ENCODE measurements around the gene TEX44. TPM values are rescaled to one million over a fixed set of nuclear protein-coding genes. Genes with fewer than 3 reads are reported as not detected.

The TEX44 gene
- polyA plus RNA-seq, 1 experiment, result not detected

- POLR2A ChIA-PET, result interaction anchor here (0.6 kb wide), 1 partner anchor 24 kb away, joined by 3 read pairs; no protein-coding TSS in a partner anchor
- TF ChIP-seq, protein P1, sequence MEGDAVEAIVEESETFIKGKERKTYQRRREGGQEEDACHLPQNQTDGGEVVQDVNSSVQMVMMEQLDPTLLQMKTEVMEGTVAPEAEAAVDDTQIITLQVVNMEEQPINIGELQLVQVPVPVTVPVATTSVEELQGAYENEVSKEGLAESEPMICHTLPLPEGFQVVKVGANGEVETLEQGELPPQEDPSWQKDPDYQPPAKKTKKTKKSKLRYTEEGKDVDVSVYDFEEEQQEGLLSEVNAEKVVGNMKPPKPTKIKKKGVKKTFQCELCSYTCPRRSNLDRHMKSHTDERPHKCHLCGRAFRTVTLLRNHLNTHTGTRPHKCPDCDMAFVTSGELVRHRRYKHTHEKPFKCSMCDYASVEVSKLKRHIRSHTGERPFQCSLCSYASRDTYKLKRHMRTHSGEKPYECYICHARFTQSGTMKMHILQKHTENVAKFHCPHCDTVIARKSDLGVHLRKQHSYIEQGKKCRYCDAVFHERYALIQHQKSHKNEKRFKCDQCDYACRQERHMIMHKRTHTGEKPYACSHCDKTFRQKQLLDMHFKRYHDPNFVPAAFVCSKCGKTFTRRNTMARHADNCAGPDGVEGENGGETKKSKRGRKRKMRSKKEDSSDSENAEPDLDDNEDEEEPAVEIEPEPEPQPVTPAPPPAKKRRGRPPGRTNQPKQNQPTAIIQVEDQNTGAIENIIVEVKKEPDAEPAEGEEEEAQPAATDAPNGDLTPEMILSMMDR (IDR thresholded peaks at IDR 0.05; ENCODE audit: low read depth, low read length), result no peak
- Histone ChIP-seq H3K27ac (ENCODE audit: low read depth, low read length) (no peak overlapping the region), H3K9me3 (ENCODE audit: control insufficient read depth, insufficient read depth, low read length) (no peaks in the 10 kb centered on the region), H3K27me3 (ENCODE audit: control insufficient read depth, insufficient read depth, low read length) (peaks cover 10% of the 10 kb centered on the region), H3K4me3 (ENCODE audit: low read depth, low read length) (no peak overlapping the region)
- DNase-seq (ENCODE audit: low read depth, low spot score), result no peak
- CTCF ChIA-PET, result interaction anchor here (0.6 to 1.2 kb wide), 4 partner anchors 9 to 1880 kb away, joined by 3 to 7 read pairs (median 4); no protein-coding TSS in a partner anchor
Observed at GRCh38 chr2:231589656-231590055, 3.0 kb upstream of the TEX44 start.

DNA sequence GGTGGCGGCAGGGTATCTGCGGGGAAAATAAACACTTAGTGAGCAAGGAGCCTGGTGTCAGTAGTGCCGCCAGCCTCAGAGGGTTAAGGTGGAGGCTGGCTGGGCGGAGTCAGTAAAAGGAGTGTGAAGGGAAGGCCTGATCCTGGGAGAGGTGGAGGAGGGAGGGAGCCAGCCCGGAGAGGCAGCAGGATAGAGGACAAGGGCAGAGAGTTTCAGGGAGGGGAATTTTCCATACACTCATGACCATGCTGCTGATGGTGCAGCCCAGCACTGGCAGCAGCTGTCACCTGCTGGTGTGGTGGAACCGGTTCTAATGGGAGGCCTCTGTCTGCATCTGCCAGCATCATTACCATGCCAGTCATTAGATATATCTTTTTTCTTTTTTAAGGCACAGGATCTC lies 2.0 kb upstream of the TEX44 start:
- no peak overlapping the region for H3K4me3 ChIP-seq (ENCODE audit: low read depth, low read length)
- TF ChIP-seq, protein P1 (IDR thresholded peaks at IDR 0.05; ENCODE audit: low read depth, low read length), result no peak
- no peak overlapping the region for H3K27ac ChIP-seq (ENCODE audit: low read depth, low read length)
- ChIA-PET POLR2A (no interaction called here), CTCF (interaction anchor here (0.5 to 3.0 kb wide), 4 partner anchors 8 to 891 kb away, joined by 3 to 11 read pairs (median 4); no protein-coding TSS in a partner anchor)
- H3K27me3 ChIP-seq (ENCODE audit: control insufficient read depth, insufficient read depth, low read length), result peaks cover 10% of the 10 kb centered on the region
- H3K9me3 ChIP-seq (ENCODE audit: control insufficient read depth, insufficient read depth, low read length), result no peaks in the 10 kb centered on the region
- no peak for DNase-seq (ENCODE audit: low read depth, low spot score)

GRCh38 chr2:231593666-231594065 lies 1.0 kb downstream of the TEX44 start:
- POLR2A ChIA-PET, result no interaction called here
- H3K27ac ChIP-seq (ENCODE audit: low read depth, low read length), result no peak overlapping the region
- no peak overlapping the region for H3K4me3 ChIP-seq (ENCODE audit: low read depth, low read length)
- no peak for DNase-seq (ENCODE audit: low read depth, low spot score)
- H3K9me3 ChIP-seq (ENCODE audit: control insufficient read depth, insufficient read depth, low read length), result no peaks in the 10 kb centered on the region; the same call in 1 of the 2 replicates
- CTCF ChIA-PET, result interaction anchor here (1.2 to 3.0 kb wide), 2 partner anchors 7 to 76 kb away, joined by 4 to 11 read pairs; no protein-coding TSS in a partner anchor
- peaks cover 10% of the 10 kb centered on the region for H3K27me3 ChIP-seq (ENCODE audit: control insufficient read depth, insufficient read depth, low read length)
- TF ChIP-seq, protein P1 (IDR thresholded peaks at IDR 0.05; ENCODE audit: low read depth, low read length), result no peak

DNA sequence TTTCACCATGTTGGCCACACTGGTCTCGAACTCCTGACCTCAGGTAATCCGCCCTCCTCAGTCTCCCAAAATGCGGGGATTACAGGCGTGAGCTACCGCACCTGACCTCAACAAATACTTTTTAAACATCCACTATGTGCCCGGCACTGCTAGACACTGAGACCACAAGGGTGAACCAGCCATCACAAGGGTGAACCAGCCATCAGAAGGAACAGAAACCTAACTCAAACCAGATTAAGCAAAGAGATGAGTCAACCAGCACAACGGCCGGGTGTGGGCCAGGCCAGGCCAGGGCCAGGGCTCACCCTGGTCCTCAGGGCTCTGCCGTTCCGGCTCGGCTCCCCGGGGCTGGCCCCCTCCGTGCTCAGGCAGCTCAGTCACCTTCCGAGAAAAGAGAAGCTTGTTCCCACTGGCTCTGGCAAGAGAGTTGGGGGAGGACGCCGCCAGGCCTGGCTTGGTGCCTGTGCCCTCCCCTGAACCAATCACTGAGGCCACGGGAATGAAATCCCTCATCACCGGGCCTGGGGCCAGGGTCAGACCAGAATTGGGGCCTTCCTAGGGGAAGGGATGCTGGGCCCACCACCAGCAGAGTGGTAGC lies 4.4 kb downstream of the TEX44 start:
- ChIA-PET POLR2A (interaction anchor here (0.6 kb wide), 1 partner anchor 89 kb away, joined by 7 read pairs; no protein-coding TSS in a partner anchor), CTCF (interaction anchor here (1.0 to 1.5 kb wide), 2 partner anchors 34 to 39 kb away, joined by 4 read pairs; no protein-coding TSS in a partner anchor)
- TF ChIP-seq, protein P1 (IDR thresholded peaks at IDR 0.05; ENCODE audit: low read depth, low read length), result no peak
- no peaks in the 10 kb centered on the region; the same call in 1 of the 2 replicates for H3K9me3 ChIP-seq (ENCODE audit: control insufficient read depth, insufficient read depth, low read length)
- H3K4me3 ChIP-seq (ENCODE audit: low read depth, low read length), result no peak overlapping the region
- no peaks in the 10 kb centered on the region for H3K27me3 ChIP-seq (ENCODE audit: control insufficient read depth, insufficient read depth, low read length)
- no peak overlapping the region for H3K27ac ChIP-seq (ENCODE audit: low read depth, low read length)
- no peak for DNase-seq (ENCODE audit: low read depth, low spot score)

DNA sequence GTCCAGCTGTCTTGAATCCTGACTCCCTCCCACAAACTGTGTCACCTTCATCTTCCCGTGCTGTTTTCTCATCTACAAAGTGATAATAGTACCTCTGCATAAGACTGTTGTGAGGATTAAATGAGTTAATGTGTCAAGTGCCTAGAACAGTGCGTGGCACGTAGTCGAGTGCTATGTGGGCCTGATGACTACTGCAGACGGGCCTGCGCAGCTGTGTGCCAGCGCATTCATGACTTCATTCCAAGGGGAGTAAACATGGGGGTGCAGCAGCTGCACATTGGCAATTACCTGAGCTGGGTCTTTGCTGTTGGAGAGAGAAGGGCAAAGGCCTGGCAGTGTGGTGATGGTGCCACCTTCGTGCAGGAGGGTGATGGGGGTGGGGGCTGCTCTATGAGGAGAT lies 5.0 kb downstream of the TEX44 start:
- no peaks in the 10 kb centered on the region for H3K27me3 ChIP-seq (ENCODE audit: control insufficient read depth, insufficient read depth, low read length)
- H3K27ac ChIP-seq (ENCODE audit: low read depth, low read length), result no peak overlapping the region
- no peak overlapping the region for H3K4me3 ChIP-seq (ENCODE audit: low read depth, low read length)
- no peaks in the 10 kb centered on the region; the same call in 1 of the 2 replicates for H3K9me3 ChIP-seq (ENCODE audit: control insufficient read depth, insufficient read depth, low read length)
- CTCF ChIA-PET, result interaction anchor here (5.7 kb wide), 1 partner anchor 34 kb away, joined by 149 read pairs; no protein-coding TSS in a partner anchor
- POLR2A ChIA-PET, result no interaction called here
- TF ChIP-seq, protein P1 (IDR thresholded peaks at IDR 0.05; ENCODE audit: low read depth, low read length), result no peak
- DNase-seq (ENCODE audit: low read depth, low spot score), result no peak
